ENCODE results near the gene DNAH9.

GRCh38 chr17:11979795-11980194 is 381.5 kb downstream of the DNAH9 start:
- TF ChIP-seq CTCF (IDR thresholded peaks at IDR 0.05; ENCODE audit: insufficient read depth, low read length) (no peak), GABPA (IDR thresholded peaks at IDR 0.05; ENCODE audit: low read depth) (no peak)
